Neural cell (in vitro differentiated cells): Measurements from ENCODE around the gene ERAL1.

Source experiments
- EZH2 ChIP-seq: fragments of 200-600, 300-800 bp; shearing (Covaris generic), sonication (generic); IDR thresholded peaks from 2 replicates; pipeline ENCODE4 v1.6.1; 2014; ENCODE audit warnings: antibody characterized with exemption, low read length, borderline replicate concordance, mild to moderate bottlenecking; ENCODE audit not compliant: insufficient read depth, poor library complexity, severe bottlenecking
- MXI1 ChIP-seq: fragments of 450-650 bp; conservative IDR thresholded peaks from 2 replicates; pipeline ENCODE4 v1.6.1; 2014; ENCODE audit warnings: antibody characterized with exemption, mild to moderate bottlenecking; ENCODE audit not compliant: poor library complexity, severe bottlenecking
- TF ChIP-seq, protein P1 (sequence below): fragments of 450-650 bp; IDR thresholded peaks from 2 replicates; pipeline ENCODE4 v1.5.1; 2014; ENCODE audit warnings: antibody characterized with exemption, mild to moderate bottlenecking, moderate library complexity; ENCODE audit not compliant: poor library complexity, severe bottlenecking

DNA sequence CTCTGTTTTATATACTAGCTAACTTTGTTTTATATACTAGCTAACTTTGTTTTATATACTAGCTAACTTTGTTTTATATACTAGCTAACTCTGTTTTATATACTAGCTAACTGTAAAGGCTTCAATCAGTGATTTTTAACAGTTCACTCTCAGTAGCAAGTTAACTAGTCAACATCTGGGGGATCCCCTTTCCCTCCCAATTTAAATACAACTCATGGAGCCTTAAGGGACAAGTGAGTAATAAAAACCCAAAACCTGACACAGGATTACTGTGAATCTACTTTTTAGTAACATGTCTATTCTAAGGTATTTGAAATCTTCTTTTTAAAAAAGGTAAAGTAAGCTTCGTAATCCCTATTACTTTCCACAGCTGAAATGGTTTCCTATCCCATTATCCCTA is 44.4 kb upstream of the ERAL1 start:
- TF ChIP-seq, protein P1, sequence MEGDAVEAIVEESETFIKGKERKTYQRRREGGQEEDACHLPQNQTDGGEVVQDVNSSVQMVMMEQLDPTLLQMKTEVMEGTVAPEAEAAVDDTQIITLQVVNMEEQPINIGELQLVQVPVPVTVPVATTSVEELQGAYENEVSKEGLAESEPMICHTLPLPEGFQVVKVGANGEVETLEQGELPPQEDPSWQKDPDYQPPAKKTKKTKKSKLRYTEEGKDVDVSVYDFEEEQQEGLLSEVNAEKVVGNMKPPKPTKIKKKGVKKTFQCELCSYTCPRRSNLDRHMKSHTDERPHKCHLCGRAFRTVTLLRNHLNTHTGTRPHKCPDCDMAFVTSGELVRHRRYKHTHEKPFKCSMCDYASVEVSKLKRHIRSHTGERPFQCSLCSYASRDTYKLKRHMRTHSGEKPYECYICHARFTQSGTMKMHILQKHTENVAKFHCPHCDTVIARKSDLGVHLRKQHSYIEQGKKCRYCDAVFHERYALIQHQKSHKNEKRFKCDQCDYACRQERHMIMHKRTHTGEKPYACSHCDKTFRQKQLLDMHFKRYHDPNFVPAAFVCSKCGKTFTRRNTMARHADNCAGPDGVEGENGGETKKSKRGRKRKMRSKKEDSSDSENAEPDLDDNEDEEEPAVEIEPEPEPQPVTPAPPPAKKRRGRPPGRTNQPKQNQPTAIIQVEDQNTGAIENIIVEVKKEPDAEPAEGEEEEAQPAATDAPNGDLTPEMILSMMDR: no peak
- TF ChIP-seq EZH2: no peak
- TF ChIP-seq MXI1: no peak
